GM23338 (cell line): ENCODE data around the gene MTERF4. TPM values are rescaled to one million over a fixed set of nuclear protein-coding genes. Genes with fewer than 3 reads are reported as not detected.

Experiments
- ATAC-seq: fragments of 200-7000 bp; cut with Tn5 transposase; 3 replicates; pipeline ENCODE4 v1.9.1; 2020
- DNase-seq: peaks from one replicate; pipeline ENCODE4 v3.0.0-alpha.2; 2015; ENCODE audit warnings: low spot score
- H2AFZ ChIP-seq: fragments of 200-600 bp; sonication (generic); 2 replicates; pipeline ENCODE4 v1.8.0; 2016; ENCODE audit warnings: antibody characterized with exemption, mild to moderate bottlenecking, moderate library complexity
- H3F3A ChIP-seq: fragments of 200-600 bp; sonication (generic); replicated peaks from 2 replicates; pipeline ENCODE4 v1.8.0; 2017; ENCODE audit warnings: antibody characterized with exemption, mixed run types, low read depth
- H3K27ac ChIP-seq: fragments of 200-600 bp; sonication (generic); 2 replicates; pipeline ENCODE4 v1.6.1; 2016; ENCODE audit warnings: low read depth
- H3K27me3 ChIP-seq: fragments of 200-600 bp; sonication (generic); 2 replicates; pipeline ENCODE4 v1.8.0; 2016; ENCODE audit warnings: mild to moderate bottlenecking, mixed run types, moderate library complexity; ENCODE audit not compliant: insufficient read depth
- H3K36me3 ChIP-seq: fragments of 200-600 bp; sonication (generic); 2 replicates; pipeline ENCODE4 v1.8.0; 2016; ENCODE audit warnings: mild to moderate bottlenecking; ENCODE audit not compliant: insufficient read depth
- H3K4me1 ChIP-seq: fragments of 200-600 bp; sonication (generic); 2 replicates; pipeline ENCODE4 v1.8.0; 2016; ENCODE audit warnings: mild to moderate bottlenecking, moderate library complexity; ENCODE audit not compliant: insufficient read depth
- H3K4me2 ChIP-seq: fragments of 200-600 bp; sonication (generic); 2 replicates; pipeline ENCODE4 v1.7.1; 2017; ENCODE audit warnings: mixed run types
- H3K4me3 ChIP-seq: fragments of 200-600 bp; sonication (generic); 2 replicates; pipeline ENCODE4 v1.6.1; 2016; ENCODE audit warnings: mixed run types
- H3K79me2 ChIP-seq: fragments of 200-600 bp; sonication (generic); replicated peaks from 2 replicates; pipeline ENCODE4 v1.8.0; 2017; ENCODE audit warnings: mild to moderate bottlenecking; ENCODE audit not compliant: insufficient read depth
- H3K9me2 ChIP-seq: fragments of 200-600 bp; sonication (generic); 2 replicates; pipeline ENCODE4 v1.8.0; 2017; ENCODE audit not compliant: insufficient read depth
- H4K20me1 ChIP-seq: fragments of 200-600 bp; sonication (generic); replicated peaks from 2 replicates; pipeline ENCODE4 v1.8.0; 2017; ENCODE audit warnings: mild to moderate bottlenecking; ENCODE audit not compliant: insufficient read depth
- H3K27ac Mint-ChIP-seq: 2 replicates; pipeline ENCODE4 v1.8.0; 2020; ENCODE audit warnings: inconsistent platforms, mild to moderate bottlenecking, moderate library complexity, mixed read lengths
- H3K27me3 Mint-ChIP-seq: 3 replicates; pipeline ENCODE4 v1.8.0; 2022; ENCODE audit warnings: low read depth, mild to moderate bottlenecking, moderate library complexity, mixed read lengths, inconsistent platforms; ENCODE audit not compliant: insufficient read depth, poor library complexity
- H3K36me3 Mint-ChIP-seq: 3 replicates; pipeline ENCODE4 v1.8.0; 2021; ENCODE audit warnings: low read depth, mild to moderate bottlenecking, inconsistent platforms, moderate library complexity, mixed read lengths
- H3K4me1 Mint-ChIP-seq: 3 replicates; pipeline ENCODE4 v1.8.0; 2020; ENCODE audit warnings: mild to moderate bottlenecking, inconsistent platforms, mixed read lengths
- H3K4me3 Mint-ChIP-seq: 3 replicates; pipeline ENCODE4 v1.8.0; 2021; ENCODE audit warnings: moderate library complexity, mild to moderate bottlenecking, inconsistent platforms, mixed read lengths
- H3K9me3 Mint-ChIP-seq: 3 replicates; pipeline ENCODE4 v1.8.0; 2020; ENCODE audit warnings: moderate library complexity, mild to moderate bottlenecking, inconsistent platforms, mixed read lengths
- ETS1 ChIP-seq: IDR thresholded peaks from 2 replicates; pipeline ENCODE4 v1.6.1; 2016; ENCODE audit warnings: antibody characterized with exemption
- EZH2 ChIP-seq: fragments of 200-600 bp; sonication (generic); IDR thresholded peaks from one replicate; pipeline ENCODE4 v1.8.0; 2017; ENCODE audit warnings: antibody characterized with exemption, mild to moderate bottlenecking, low read depth; ENCODE audit not compliant: unreplicated experiment
- EZH2phosphoT487 ChIP-seq: fragments of 200-600 bp; sonication (generic); IDR thresholded peaks from one replicate; pipeline ENCODE4 v1.8.1; 2018; ENCODE audit warnings: antibody characterized with exemption; ENCODE audit not compliant: unreplicated experiment
- JUNB ChIP-seq: IDR thresholded peaks from one replicate; pipeline ENCODE4 v1.6.1; 2016; ENCODE audit warnings: antibody characterized with exemption; ENCODE audit not compliant: unreplicated experiment
- NANOG ChIP-seq: IDR thresholded peaks from 2 replicates; pipeline ENCODE4 v1.6.1; 2016; ENCODE audit warnings: antibody characterized with exemption, borderline replicate concordance
- REST ChIP-seq: IDR thresholded peaks from one replicate; pipeline ENCODE4 v1.6.1; 2018; ENCODE audit warnings: antibody characterized with exemption; ENCODE audit not compliant: unreplicated experiment
- STAT1 ChIP-seq: IDR thresholded peaks from one replicate; pipeline ENCODE4 v1.6.1; 2016; ENCODE audit warnings: antibody characterized with exemption; ENCODE audit not compliant: unreplicated experiment
- ZNF114 ChIP-seq: fragments of 250-450 bp; sonication (Bioruptor Pico); IDR thresholded peaks from 2 replicates; pipeline ENCODE4 v1.5.0; 2020; ENCODE audit warnings: mild to moderate bottlenecking, moderate library complexity
- ZNF331 ChIP-seq: fragments of 250-450 bp; sonication (Bioruptor Pico); IDR thresholded peaks from 2 replicates; pipeline ENCODE4 v1.5.0; 2020; ENCODE audit warnings: low read depth, mild to moderate bottlenecking, moderate library complexity
- ZNF462 ChIP-seq: fragments of 250-450 bp; sonication (Bioruptor Pico); IDR thresholded peaks from 2 replicates; pipeline ENCODE4 v1.5.0; 2020; ENCODE audit warnings: mild to moderate bottlenecking, moderate library complexity
- polyA plus RNA-seq: library from polyadenylated mRNA; unstranded; fragments of >200 nt; fragmentation: Nextera tagmentation; extraction: Ambion mirVana; gene quantifications from 2 replicates; pipeline ENCODE4 v1.2.1, GENCODE V29; 2016
- total RNA-seq: library from RNA; depleted of rRNA; stranded (reverse); fragments of >200 nt; shearing (Covaris generic); gene quantifications from 2 replicates; pipeline ENCODE4 v1.2.3, GENCODE V29; 2014

Gene MTERF4
- total and polyA plus RNA-seq, 2 experiments from 2014 or later = 15.3 to 63.6 TPM

- TF ChIP-seq ZNF114 (CRISPR knock-in tag) = no peak
- TF ChIP-seq ZNF331 (CRISPR knock-in tag) = no peak
- TF ChIP-seq REST = no peak
Observed at GRCh38 chr2:241063093-241063551, 39.0 kb downstream of the MTERF4 start (continued).

DNA sequence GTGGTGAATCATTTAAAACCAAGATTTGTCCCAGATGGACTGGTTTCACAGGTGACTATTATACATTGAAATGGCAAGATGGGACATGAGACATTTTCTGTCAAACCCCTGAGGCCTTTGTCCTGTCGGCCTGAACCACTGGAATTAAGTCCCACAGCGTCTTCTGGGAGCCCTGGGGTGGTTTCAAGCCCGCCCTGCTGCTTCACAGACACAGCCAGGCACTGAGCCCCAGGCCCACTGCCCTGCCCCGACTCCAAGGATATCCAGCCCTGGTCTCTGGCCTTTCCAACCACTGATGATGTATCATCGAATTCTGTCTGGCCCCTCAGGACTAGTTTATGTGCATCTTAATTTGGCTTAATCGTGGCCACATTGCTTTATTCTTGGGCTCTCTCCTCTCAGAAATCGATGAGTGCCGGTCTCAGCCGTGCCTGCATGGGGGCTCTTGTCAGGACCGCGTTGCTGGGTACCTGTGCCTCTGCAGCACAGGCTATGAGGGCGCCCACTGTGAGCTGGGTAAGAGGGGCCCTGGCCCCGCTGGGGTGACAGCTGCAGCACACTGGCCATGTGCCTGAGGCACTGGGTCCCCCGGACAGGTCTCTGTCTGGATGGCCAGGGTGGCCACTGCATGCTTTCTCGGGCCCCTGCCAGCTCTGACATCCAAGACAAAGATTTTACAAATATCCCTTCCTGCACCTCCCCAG is 39.5 kb downstream of the MTERF4 start:
- H3K9me3 Mint-ChIP-seq = no peaks in the 10 kb centered on the region
- H3K36me3 Mint-ChIP-seq = no peaks in the 10 kb centered on the region
- no peak for DNase-seq
- Histone ChIP-seq H2AFZ (no peak overlapping the region), H3F3A (no peaks in the 10 kb centered on the region), H3K27me3 (no peaks in the 10 kb centered on the region), H3K36me3 (no peaks in the 10 kb centered on the region), H3K9me2 (no peaks in the 10 kb centered on the region), H3K4me2 (no peak overlapping the region), H3K79me2 (no peaks in the 10 kb centered on the region), H3K4me1 (no peaks in the 10 kb centered on the region), H3K4me3 (no peak overlapping the region), H4K20me1 (no peaks in the 10 kb centered on the region), H3K27ac (no peak overlapping the region)
- no peak overlapping the region for H3K27ac Mint-ChIP-seq
- H3K4me1 Mint-ChIP-seq = no peaks in the 10 kb centered on the region; the same call in 2 of the 3 replicates
- no peak for ATAC-seq
- H3K4me3 Mint-ChIP-seq = no peak overlapping the region
- peaks cover 5% of the 10 kb centered on the region for H3K27me3 Mint-ChIP-seq
- TF ChIP-seq ZNF462 (no peak), EZH2phosphoT487 (no peak), JUNB (no peak), NANOG (no peak), REST (no peak), ETS1 (no peak), EZH2 (no peak), STAT1 (no peak)
